Endothelial cell of umbilical vein (primary cell): Measurements from ENCODE around the gene RNF4.

Experiments
- CTCF ChIP-seq, 2 donors: IDR thresholded peaks; 1 replicate in 1 of 2; 2 replicates in 1 of 2; pipeline ENCODE4 v1.5.1; 2011; ENCODE audit warnings: low read length in 2 of 2, mild to moderate bottlenecking in 2 of 2, moderate library complexity in 2 of 2, control low read depth in 1 of 2, inconsistent platforms in 1 of 2, low read depth in 1 of 2; ENCODE audit not compliant: insufficient read depth in 1 of 2; ENCODE audit errors: extremely low read depth in 1 of 2
- EZH2 ChIP-seq: IDR thresholded peaks from 2 replicates; pipeline ENCODE4 v1.6.1; 2012; ENCODE audit warnings: borderline replicate concordance, low read depth, mild to moderate bottlenecking, moderate library complexity, low read length, inconsistent platforms; ENCODE audit not compliant: severe bottlenecking
- FOS ChIP-seq: IDR thresholded peaks from 2 replicates; pipeline ENCODE4 v1.6.1; 2011; ENCODE audit warnings: mild to moderate bottlenecking, low read length, moderate library complexity, borderline replicate concordance; ENCODE audit not compliant: insufficient read depth
- GATA2 ChIP-seq: IDR thresholded peaks from 2 replicates; pipeline ENCODE4 v1.7.0; 2011; ENCODE audit warnings: low read depth, mild to moderate bottlenecking, moderate library complexity, mixed read lengths, low read length; ENCODE audit not compliant: insufficient read length, insufficient read depth
- JUN ChIP-seq: IDR thresholded peaks from 2 replicates; pipeline ENCODE4 v1.6.1; 2011; ENCODE audit warnings: borderline replicate concordance, low read depth; ENCODE audit not compliant: insufficient read length, insufficient read depth
- POLR2A ChIP-seq: IDR thresholded peaks from 2 replicates; pipeline ENCODE4 v1.6.1; 2012; ENCODE audit warnings: low read depth, mild to moderate bottlenecking, control low read depth, low read length
- POLR2AphosphoS5 ChIP-seq: IDR thresholded peaks from 2 replicates; pipeline ENCODE4 v1.6.1; 2012; ENCODE audit warnings: low read depth, mild to moderate bottlenecking, control low read depth, low read length, moderate library complexity; ENCODE audit not compliant: insufficient read depth

DNA sequence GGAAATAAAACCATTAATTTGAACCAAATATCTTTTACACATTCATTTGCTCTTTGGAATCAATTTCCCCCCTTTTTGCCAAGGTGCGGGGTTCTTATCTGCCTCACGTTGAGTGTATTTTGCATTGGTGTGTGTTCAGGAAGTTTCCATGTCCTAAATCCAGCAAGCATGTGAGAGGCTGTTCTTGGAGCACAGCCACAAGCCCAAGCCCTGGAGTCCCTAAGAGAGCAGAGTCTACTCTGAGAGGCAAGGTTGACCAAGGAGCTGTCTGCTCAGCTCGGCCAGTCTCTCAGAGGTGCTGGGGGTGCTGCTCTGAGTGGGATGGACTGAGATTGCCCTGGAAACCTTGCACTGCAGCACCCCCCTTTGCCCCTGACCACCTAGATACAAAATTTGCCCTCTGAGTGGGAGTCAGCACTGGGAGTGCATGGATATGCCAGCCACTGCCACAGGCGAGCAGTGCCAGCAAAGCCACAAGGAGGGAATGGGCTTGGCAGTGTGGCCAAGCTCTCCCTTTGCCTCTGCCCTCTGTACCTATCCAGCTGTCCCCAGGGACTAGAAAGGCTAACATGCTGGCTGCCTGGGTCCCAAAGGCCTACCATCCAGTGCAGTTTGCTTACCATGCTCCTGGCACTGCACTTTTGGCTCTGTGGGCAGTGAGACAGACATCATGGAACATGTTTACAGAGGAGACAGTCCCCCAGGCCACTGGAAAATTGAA, 47.1 kb downstream of the RNF4 start:
- TF ChIP-seq CTCF (IDR thresholded peaks at IDR 0.05; ENCODE audit: extremely low read depth in 1 of 2, insufficient read depth in 1 of 2, low read depth in 1 of 2, low read length in 2 of 2) (no peak), JUN (no peak), EZH2 (no peak), FOS (no peak), POLR2A (no peak), GATA2 (no peak), POLR2AphosphoS5 (no peak)
